MM.1S (cell line): Measurements from ENCODE around the gene CCL13.

Experiments used
- DNase-seq: peaks from one replicate; pipeline ENCODE4 v3.0.0-alpha.2; 2015
- H2AFZ ChIP-seq: fragments of 300-600 bp; sonication (generic); 2 replicates; pipeline ENCODE4 v1.6.0; 2016; ENCODE audit warnings: antibody characterized with exemption, low read length
- H3F3A ChIP-seq: fragments of 300-600 bp; sonication (generic); 2 replicates; pipeline ENCODE4 v1.6.1; 2016; ENCODE audit warnings: mild to moderate bottlenecking, antibody characterized with exemption, low read length, moderate library complexity, mixed read lengths; ENCODE audit not compliant: insufficient read depth
- H3K27ac ChIP-seq: fragments of 300-600 bp; sonication (generic); 2 replicates; pipeline ENCODE4 v1.5.1; 2016; ENCODE audit warnings: mild to moderate bottlenecking, low read length
- H3K27me3 ChIP-seq: fragments of 300-600 bp; sonication (generic); replicated peaks from 2 replicates; pipeline ENCODE4 v1.6.0; 2016; ENCODE audit warnings: low read length; ENCODE audit not compliant: insufficient read depth
- H3K36me3 ChIP-seq: fragments of 300-600 bp; sonication (generic); replicated peaks from 2 replicates; pipeline ENCODE4 v1.6.1; 2016; ENCODE audit warnings: mild to moderate bottlenecking, low read length, mixed read lengths; ENCODE audit not compliant: insufficient read depth
- H3K4me1 ChIP-seq: fragments of 300-600 bp; sonication (generic); 2 replicates; pipeline ENCODE4 v1.6.1; 2016; ENCODE audit warnings: low read length, mixed read lengths
- H3K4me2 ChIP-seq: fragments of 300-600 bp; sonication (generic); 2 replicates; pipeline ENCODE4 v1.6.0; 2016; ENCODE audit warnings: low read depth, low read length
- H3K4me3 ChIP-seq: fragments of 300-600 bp; sonication (generic); 2 replicates; pipeline ENCODE4 v1.5.1; 2016; ENCODE audit warnings: low read length, mixed read lengths
- H3K79me2 ChIP-seq: fragments of 300-600 bp; sonication (generic); 2 replicates; pipeline ENCODE4 v1.6.1; 2016; ENCODE audit warnings: mixed run types, low read length, mixed read lengths
- H3K9ac ChIP-seq: fragments of 300-600 bp; sonication (generic); 2 replicates; pipeline ENCODE4 v1.6.1; 2016; ENCODE audit warnings: low read length, mixed read lengths
- H3K9me2 ChIP-seq: fragments of 300-600 bp; sonication (generic); replicated peaks from 2 replicates; pipeline ENCODE4 v1.6.1; 2016; ENCODE audit warnings: mild to moderate bottlenecking, low read length, mixed read lengths; ENCODE audit not compliant: insufficient read depth
- H3K9me3 ChIP-seq: fragments of 300-600 bp; sonication (generic); replicated peaks from 2 replicates; pipeline ENCODE4 v1.6.1; 2016; ENCODE audit warnings: mild to moderate bottlenecking, low read length, mixed read lengths; ENCODE audit not compliant: insufficient read depth
- H4K20me1 ChIP-seq: fragments of 300-600 bp; sonication (generic); 2 replicates; pipeline ENCODE4 v1.6.1; 2016; ENCODE audit warnings: mild to moderate bottlenecking, low read length, moderate library complexity, mixed read lengths; ENCODE audit not compliant: insufficient read depth
- EZH2 ChIP-seq: fragments of 300-600 bp; sonication (generic); optimal IDR thresholded peaks from 2 replicates; pipeline ENCODE3; 2017; ENCODE audit warnings: low read depth, mild to moderate bottlenecking, antibody characterized with exemption, low read length, mixed read lengths
- EZH2phosphoT487 ChIP-seq: fragments of 300-600 bp; sonication (generic); IDR thresholded peaks from 2 replicates; pipeline ENCODE4 v1.6.1; 2018; ENCODE audit warnings: antibody characterized with exemption, low read length
- TF ChIP-seq, protein P1 (sequence below): fragments of 300-600 bp; sonication (generic); IDR thresholded peaks from 2 replicates; pipeline ENCODE4 v1.5.1; 2016; ENCODE audit warnings: antibody characterized with exemption, low read length, mixed read lengths

CCL13 gene

DNA sequence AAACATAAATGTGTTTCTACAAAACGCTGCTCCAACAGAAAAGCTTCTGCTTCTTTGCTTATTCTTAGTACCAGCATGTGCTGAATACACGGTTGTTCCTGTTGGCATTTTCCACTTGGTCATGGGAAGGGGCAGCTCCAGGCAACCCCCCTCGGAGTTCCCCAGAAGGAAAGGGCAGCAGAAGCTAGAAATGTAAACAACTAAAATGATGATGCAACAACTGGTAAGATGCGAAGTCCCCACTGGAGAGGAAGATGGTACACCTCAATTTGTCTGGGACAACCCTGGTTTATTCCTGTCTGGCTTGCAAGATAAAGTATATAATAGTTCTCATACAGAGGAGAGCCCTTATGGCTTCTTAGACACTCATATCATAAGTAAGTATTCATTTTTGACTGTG is 9.2 kb upstream of the CCL13 start:
- Histone ChIP-seq H3K27me3 (no peaks in the 10 kb centered on the region), H3K4me1 (no peaks in the 10 kb centered on the region), H3K36me3 (no peaks in the 10 kb centered on the region), H3K4me3 (no peak overlapping the region), H3F3A (no peaks in the 10 kb centered on the region), H3K9ac (no peak overlapping the region), H4K20me1 (no peaks in the 10 kb centered on the region), H3K9me3 (no peaks in the 10 kb centered on the region), H3K4me2 (no peak overlapping the region), H3K9me2 (no peaks in the 10 kb centered on the region), H2AFZ (no peak overlapping the region), H3K27ac (no peak overlapping the region), H3K79me2 (no peaks in the 10 kb centered on the region)
- no peak for DNase-seq
- TF ChIP-seq EZH2 (no peak), EZH2phosphoT487 (no peak)
- TF ChIP-seq, protein P1, sequence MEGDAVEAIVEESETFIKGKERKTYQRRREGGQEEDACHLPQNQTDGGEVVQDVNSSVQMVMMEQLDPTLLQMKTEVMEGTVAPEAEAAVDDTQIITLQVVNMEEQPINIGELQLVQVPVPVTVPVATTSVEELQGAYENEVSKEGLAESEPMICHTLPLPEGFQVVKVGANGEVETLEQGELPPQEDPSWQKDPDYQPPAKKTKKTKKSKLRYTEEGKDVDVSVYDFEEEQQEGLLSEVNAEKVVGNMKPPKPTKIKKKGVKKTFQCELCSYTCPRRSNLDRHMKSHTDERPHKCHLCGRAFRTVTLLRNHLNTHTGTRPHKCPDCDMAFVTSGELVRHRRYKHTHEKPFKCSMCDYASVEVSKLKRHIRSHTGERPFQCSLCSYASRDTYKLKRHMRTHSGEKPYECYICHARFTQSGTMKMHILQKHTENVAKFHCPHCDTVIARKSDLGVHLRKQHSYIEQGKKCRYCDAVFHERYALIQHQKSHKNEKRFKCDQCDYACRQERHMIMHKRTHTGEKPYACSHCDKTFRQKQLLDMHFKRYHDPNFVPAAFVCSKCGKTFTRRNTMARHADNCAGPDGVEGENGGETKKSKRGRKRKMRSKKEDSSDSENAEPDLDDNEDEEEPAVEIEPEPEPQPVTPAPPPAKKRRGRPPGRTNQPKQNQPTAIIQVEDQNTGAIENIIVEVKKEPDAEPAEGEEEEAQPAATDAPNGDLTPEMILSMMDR: no peak

DNA sequence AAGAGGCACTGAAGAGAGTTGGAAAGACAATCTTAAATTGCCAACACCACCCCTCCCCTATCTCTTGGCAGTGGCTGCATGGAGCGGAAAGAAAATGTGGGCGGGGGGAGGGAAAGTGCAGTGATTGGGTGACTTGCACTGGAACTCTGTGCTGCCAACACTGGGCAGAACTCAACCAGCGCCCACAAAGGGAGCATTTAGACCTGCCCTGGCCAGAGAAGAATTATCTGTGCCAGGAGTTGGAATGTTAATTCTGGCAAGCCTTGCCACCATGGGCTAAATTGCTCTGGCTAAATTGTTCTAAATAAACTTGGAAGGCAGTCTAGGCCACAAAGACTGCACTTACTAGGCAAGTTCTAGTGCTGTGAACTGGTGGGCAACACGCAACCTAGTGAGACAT is 6.5 kb upstream of the CCL13 start:
- DNase-seq: no peak
- no peaks in the 10 kb centered on the region for H3K27me3 ChIP-seq
- H3K27ac ChIP-seq: no peak overlapping the region
- no peaks in the 10 kb centered on the region for H4K20me1 ChIP-seq
- H3K4me2 ChIP-seq: no peak overlapping the region
- H3K9me2 ChIP-seq: no peaks in the 10 kb centered on the region
- H3K9me3 ChIP-seq: no peaks in the 10 kb centered on the region
- no peaks in the 10 kb centered on the region for H3F3A ChIP-seq
- H3K79me2 ChIP-seq: no peaks in the 10 kb centered on the region
- TF ChIP-seq EZH2phosphoT487: no peak
- no peak for TF ChIP-seq EZH2
- TF ChIP-seq, protein P1: no peak
- no peaks in the 10 kb centered on the region for H3K36me3 ChIP-seq
- H2AFZ ChIP-seq: no peak overlapping the region
- H3K4me1 ChIP-seq: no peaks in the 10 kb centered on the region
- H3K4me3 ChIP-seq: no peak overlapping the region
- H3K9ac ChIP-seq: no peak overlapping the region

DNA sequence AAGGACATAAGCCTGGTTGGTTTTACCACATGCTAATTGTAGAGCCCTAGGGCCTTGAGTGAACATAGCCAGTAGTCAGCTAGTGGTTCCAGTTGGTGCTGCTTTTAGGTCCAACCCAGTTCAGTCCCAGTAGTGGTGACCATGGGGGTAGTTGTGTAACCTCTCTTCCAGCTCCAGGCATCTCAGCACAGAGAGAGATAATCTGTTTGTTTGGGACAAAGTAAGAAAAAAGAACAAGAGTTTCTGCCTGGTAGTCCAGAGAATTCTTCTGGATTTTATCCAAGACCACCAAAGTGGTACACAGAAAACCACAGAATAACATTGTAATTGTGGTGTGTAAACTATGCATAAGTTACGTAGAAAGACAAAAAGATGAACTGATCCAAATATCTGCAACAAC is 5.2 kb upstream of the CCL13 start:
- no peaks in the 10 kb centered on the region for H3K4me1 ChIP-seq
- H3K9me3 ChIP-seq: no peaks in the 10 kb centered on the region
- TF ChIP-seq EZH2 (no peak), EZH2phosphoT487 (no peak)
- TF ChIP-seq, protein P1: no peak
- no peaks in the 10 kb centered on the region for H3F3A ChIP-seq
- H4K20me1 ChIP-seq: no peaks in the 10 kb centered on the region
- H3K4me2 ChIP-seq: no peak overlapping the region
- no peak for DNase-seq
- no peak overlapping the region for H3K9ac ChIP-seq
- no peaks in the 10 kb centered on the region for H3K9me2 ChIP-seq
- H3K36me3 ChIP-seq: no peaks in the 10 kb centered on the region
- no peak overlapping the region for H3K27ac ChIP-seq
- H3K79me2 ChIP-seq: no peaks in the 10 kb centered on the region
- H3K27me3 ChIP-seq: no peaks in the 10 kb centered on the region
- no peak overlapping the region for H3K4me3 ChIP-seq
- no peak overlapping the region for H2AFZ ChIP-seq
